H54 (cell line): ENCODE measurements around the gene PHF11.
A peak's percentile ranks its signal among the peaks of the same experiment; 100 is the strongest.
"Not testable (repeated sequence)": the region's sequence is repeated elsewhere in the genome, so short reads cannot be mapped to it uniquely, and the experiment has no call there.

Experiments
- DNase-seq: peaks from one replicate; pipeline ENCODE4 v3.0.0; 2011; ENCODE audit warnings: low spot score, mixed read lengths; ENCODE audit not compliant: insufficient read length
- FAIRE-seq: peaks from 3 replicates; lab custom pipeline; 2011; peaks lifted over from hg19 to GRCh38; lab: Jason Lieb, UNC
- POLR2A ChIP-seq: IDR thresholded peaks from 2 replicates; pipeline ENCODE4 v1.6.1; 2011; ENCODE audit warnings: low read depth, mild to moderate bottlenecking, low read length

Gene PHF11

GRCh38 chr13:49464621-49465325 lies 31.0 kb upstream of the PHF11 start:
- FAIRE-seq (no peak), DNase-seq (no peak)
- no peak for TF ChIP-seq POLR2A

- TF ChIP-seq POLR2A: no peak
- FAIRE-seq (no peak), DNase-seq (no peak)
These were observed 29.4 kb upstream of the PHF11 start for GRCh38 chr13:49466292-49466838.

GRCh38 chr13:49472186-49472585 lies 23.6 kb upstream of the PHF11 start:
- DNase-seq (no peak), FAIRE-seq (no peak)
- no peak for TF ChIP-seq POLR2A

GRCh38 chr13:49476529-49476928 lies 19.2 kb upstream of the PHF11 start:
- no peak for FAIRE-seq
- TF ChIP-seq POLR2A: no peak
- no peak for DNase-seq

- DNase-seq (no peak), FAIRE-seq (no peak)
- no peak for TF ChIP-seq POLR2A
These were observed 14.0 kb upstream of the PHF11 start for GRCh38 chr13:49481788-49482187.

GRCh38 chr13:49488563-49488962 lies 7.2 kb upstream of the PHF11 start:
- TF ChIP-seq POLR2A: no peak
- DNase-seq (no peak), FAIRE-seq (no peak)

- FAIRE-seq (no peak), DNase-seq (no peak)
- TF ChIP-seq POLR2A: no peak
These were observed 1.1 kb upstream of the PHF11 start for GRCh38 chr13:49494645-49495044.

- not testable (repeated sequence) for FAIRE-seq, DNase-seq
These were observed 1.1 kb downstream of the PHF11 start for GRCh38 chr13:49496837-49497236.

- no peak for DNase-seq
- TF ChIP-seq POLR2A: no peak
- no peak for FAIRE-seq
These were observed 1.5 kb downstream of the PHF11 start for GRCh38 chr13:49497272-49497671.

- no peak for TF ChIP-seq POLR2A
- FAIRE-seq (no peak), DNase-seq (no peak)
These were observed 2.5 kb downstream of the PHF11 start for GRCh38 chr13:49498206-49498605.

- no peak for TF ChIP-seq POLR2A
- DNase-seq: peak; percentile 12
- FAIRE-seq: no peak
These were observed 4.3 kb downstream of the PHF11 start for GRCh38 chr13:49499889-49500660.

GRCh38 chr13:49502954-49503353 lies 7.2 kb downstream of the PHF11 start:
- FAIRE-seq: no peak
- no peak for DNase-seq
- TF ChIP-seq POLR2A: no peak

GRCh38 chr13:49503951-49504350 lies 8.2 kb downstream of the PHF11 start:
- FAIRE-seq (no peak), DNase-seq (no peak)
- no peak for TF ChIP-seq POLR2A

GRCh38 chr13:49512578-49512977 lies 16.8 kb downstream of the PHF11 start:
- FAIRE-seq (no peak), DNase-seq (no peak)
- TF ChIP-seq POLR2A: no peak

- TF ChIP-seq POLR2A: no peak
- DNase-seq (no peak), FAIRE-seq (no peak)
These were observed 20.7 kb downstream of the PHF11 start for GRCh38 chr13:49516467-49516866.
